Esophagus muscularis mucosa (tissue), 3 donors: ENCODE results near the gene CSRNP3.

Experiments used
- CTCF ChIP-seq, 3 experiments: fragments of 200-600 bp in 2 of 3; fragments of 450-650 bp in 1 of 3; sonication (generic) in 2 of 3; IDR thresholded peaks; one replicate each; pipeline ENCODE4 v1.5.1; 2017 to 2019; ENCODE audit warnings: antibody characterized with exemption in 3 of 3, mild to moderate bottlenecking in 2 of 3, moderate library complexity in 1 of 3
- POLR2A ChIP-seq: fragments of 450-650 bp; IDR thresholded peaks from one replicate; pipeline ENCODE4 v1.6.1; 2017; ENCODE audit warnings: antibody characterized with exemption, moderate library complexity, mild to moderate bottlenecking, low read depth
- POLR2AphosphoS5 ChIP-seq, 2 donors: sonication (generic); formaldehyde crosslinking; IDR thresholded peaks; one replicate each; pipeline ENCODE4 v1.6.1; 2017; ENCODE audit warnings: antibody characterized with exemption in 2 of 2

GRCh38 chr2:165678882-165679281 is 209.4 kb downstream of the CSRNP3 start:
- TF ChIP-seq CTCF (IDR thresholded peaks at IDR 0.05) (no peak), POLR2AphosphoS5 (IDR thresholded peaks at IDR 0.05) (no peak), POLR2A (no peak)
